ENCODE measurements around the gene SNTG2. TPM values are rescaled to one million over a fixed set of nuclear protein-coding genes. Genes with fewer than 3 reads are reported as not detected.
A peak's percentile ranks its signal among the peaks of the same experiment; 100 is the strongest.

SNTG2 gene
- total RNA-seq = 1 to 10 TPM in 1 of 2 donors, under 1 TPM in 1; 0.72 to 1.0 TPM

GRCh38 chr2:950080-950966, at the start of gene SNTG2:
SNTG2 (plus strand) TSS chr2:950849; CDS start chr2:950997, 148 bp downstream.
- H3K36me3 ChIP-seq = no peaks in the 10 kb centered on the region
- peak within 1 kb of the TSS; percentile 45 for H3K4me3 ChIP-seq
- intact Hi-C loops (cut with DNase I) = loop anchor here (10.0 kb wide), 1 partner anchor 594 kb away; no protein-coding TSS in a partner anchor
- no peak within 1 kb of the TSS for H3K9ac ChIP-seq (ENCODE audit: low read depth in 2 of 2, low read length in 2 of 2)
- H3K9me3 ChIP-seq = no peaks in the 10 kb centered on the region
- H3K27ac ChIP-seq = no peak within 1 kb of the TSS
- no peak for TF ChIP-seq CTCF (IDR thresholded peaks at IDR 0.05)
- H3K27me3 ChIP-seq = peaks cover 31% of the 10 kb centered on the region
- DNase-seq = peak; percentile 41
- H3K4me1 ChIP-seq = no peaks in the 10 kb centered on the region

GRCh38 chr2:902584-902983, 48.1 kb upstream of the SNTG2 start:
- no peaks in the 10 kb centered on the region for H3K9me3 ChIP-seq
- no peaks in the 10 kb centered on the region for H3K4me1 ChIP-seq
- H3K4me3 ChIP-seq = no peak overlapping the region
- no peak overlapping the region for H3K27ac ChIP-seq
- no peak for DNase-seq
- H3K27me3 ChIP-seq = no peaks in the 10 kb centered on the region
- intact Hi-C loops (cut with DNase I) = no loop called here
- no peaks in the 10 kb centered on the region for H3K36me3 ChIP-seq
- no peak for TF ChIP-seq CTCF (IDR thresholded peaks at IDR 0.05)
- H3K9ac ChIP-seq (ENCODE audit: low read depth in 2 of 2, low read length in 2 of 2) = no peak overlapping the region

- DNase-seq = no peak
- TF ChIP-seq CTCF (IDR thresholded peaks at IDR 0.05) = no peak
- no peaks in the 10 kb centered on the region for H3K9me3 ChIP-seq
- no peak overlapping the region for H3K4me3 ChIP-seq
- no peak overlapping the region for H3K9ac ChIP-seq (ENCODE audit: low read depth in 2 of 2, low read length in 2 of 2)
- intact Hi-C loops (cut with DNase I) = no loop called here
- no peaks in the 10 kb centered on the region for H3K36me3 ChIP-seq
- H3K27ac ChIP-seq = no peak overlapping the region
- H3K27me3 ChIP-seq = no peaks in the 10 kb centered on the region
- no peaks in the 10 kb centered on the region for H3K4me1 ChIP-seq
Observed at GRCh38 chr2:903223-903900, 47.3 kb upstream of the SNTG2 start.

DNA sequence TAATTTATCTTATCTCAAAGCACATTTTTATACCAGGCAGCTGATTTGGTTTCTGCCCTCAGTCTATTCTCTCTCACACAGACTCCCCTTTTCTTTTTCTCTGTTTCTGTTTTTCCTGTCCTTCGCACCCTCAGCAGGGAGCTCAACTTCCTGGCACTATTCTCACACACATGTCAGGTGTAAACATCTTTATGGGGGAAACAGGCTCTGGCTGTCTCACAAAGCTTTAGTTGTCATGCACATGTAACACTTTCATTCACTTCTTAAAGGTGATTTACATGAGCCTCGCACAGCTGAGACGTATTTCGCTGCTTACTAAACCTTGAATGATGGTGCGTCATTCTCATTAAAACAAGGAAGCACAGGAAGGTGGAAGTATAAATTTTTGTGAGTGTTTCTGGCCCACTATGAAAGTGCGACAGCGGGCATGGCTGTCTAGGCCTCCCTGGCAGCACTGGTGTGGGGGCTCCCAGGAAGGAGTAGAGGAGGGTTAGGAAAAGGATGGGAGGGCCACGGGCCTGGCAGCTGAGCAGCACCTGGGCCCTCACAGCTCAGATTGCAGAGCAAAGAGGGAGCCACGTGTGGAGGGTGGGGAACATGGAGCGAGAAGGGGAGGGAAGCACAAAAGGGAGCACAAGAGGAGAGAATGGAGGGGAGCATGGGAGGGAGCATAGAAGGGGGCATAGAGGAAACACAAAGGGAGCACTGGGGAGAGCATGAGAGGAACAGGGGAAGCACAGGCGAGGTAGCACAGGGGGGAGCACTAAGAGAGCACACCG, 46.2 kb upstream of the SNTG2 start:
- no peaks in the 10 kb centered on the region for H3K36me3 ChIP-seq
- no peak overlapping the region for H3K27ac ChIP-seq
- no peak overlapping the region for H3K9ac ChIP-seq (ENCODE audit: low read depth in 2 of 2, low read length in 2 of 2)
- no peaks in the 10 kb centered on the region for H3K4me1 ChIP-seq
- H3K9me3 ChIP-seq = no peaks in the 10 kb centered on the region
- no peak for DNase-seq
- no peak overlapping the region for H3K4me3 ChIP-seq
- no peaks in the 10 kb centered on the region for H3K27me3 ChIP-seq
- intact Hi-C loops (cut with DNase I) = no loop called here
- no peak for TF ChIP-seq CTCF (IDR thresholded peaks at IDR 0.05)
